ENCODE measurements around the gene PINK1. TPM values are rescaled to one million over a fixed set of nuclear protein-coding genes. Genes with fewer than 3 reads are reported as not detected.
"Not testable (repeated sequence)": the region's sequence is repeated elsewhere in the genome, so short reads cannot be mapped to it uniquely, and the experiment has no call there.

The PINK1 gene
- total RNA-seq, 1 experiment from 2014 or later: 44.6 TPM

DNA sequence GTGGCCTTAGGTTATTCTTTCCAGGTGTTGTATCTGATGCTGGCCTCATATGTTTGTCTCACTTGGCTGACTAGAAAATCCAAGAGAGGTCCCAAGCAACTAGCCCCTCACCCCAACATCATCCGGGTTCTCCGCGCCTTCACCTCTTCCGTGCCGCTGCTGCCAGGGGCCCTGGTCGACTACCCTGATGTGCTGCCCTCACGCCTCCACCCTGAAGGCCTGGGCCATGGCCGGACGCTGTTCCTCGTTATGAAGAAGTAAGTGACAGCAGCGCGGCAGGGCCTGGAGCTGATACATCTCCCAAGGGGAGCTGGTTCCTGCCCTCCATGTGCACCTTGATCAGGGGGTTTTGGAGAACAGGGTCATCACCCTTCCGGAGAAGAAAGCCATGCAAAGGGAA is 11.2 kb downstream of the PINK1 start:
- DNase-seq (ENCODE audit: low read depth): no peak

DNA sequence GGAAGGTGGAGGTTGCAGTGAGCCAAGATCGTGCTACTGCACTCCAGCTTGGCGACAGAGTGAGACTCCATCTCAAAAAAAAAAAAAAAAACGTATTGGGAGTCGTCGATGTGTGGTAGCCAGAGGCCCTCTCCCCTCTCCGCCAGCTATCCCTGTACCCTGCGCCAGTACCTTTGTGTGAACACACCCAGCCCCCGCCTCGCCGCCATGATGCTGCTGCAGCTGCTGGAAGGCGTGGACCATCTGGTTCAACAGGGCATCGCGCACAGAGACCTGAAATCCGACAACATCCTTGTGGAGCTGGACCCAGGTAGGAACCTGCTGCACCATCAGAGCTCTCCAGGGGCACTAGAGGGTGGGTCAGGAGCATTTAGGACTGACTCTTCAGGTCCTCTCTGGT is 12.2 kb downstream of the PINK1 start:
- DNase-seq (ENCODE audit: low read depth): no peak

DNA sequence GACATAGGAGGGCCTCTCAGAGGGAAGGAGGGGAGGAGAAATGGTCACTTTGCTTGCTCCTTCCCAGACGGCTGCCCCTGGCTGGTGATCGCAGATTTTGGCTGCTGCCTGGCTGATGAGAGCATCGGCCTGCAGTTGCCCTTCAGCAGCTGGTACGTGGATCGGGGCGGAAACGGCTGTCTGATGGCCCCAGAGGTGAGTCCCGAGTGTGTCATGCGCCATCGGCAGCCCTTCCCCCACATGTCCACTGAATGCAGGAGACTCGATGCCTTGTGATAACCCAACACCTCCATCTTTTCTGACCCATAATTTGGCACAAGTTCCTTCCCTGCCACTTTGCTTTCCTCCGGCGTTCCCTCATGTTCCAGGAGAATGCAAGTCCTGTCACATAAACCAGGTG is 15.2 kb downstream of the PINK1 start:
- no peak for DNase-seq (ENCODE audit: low read depth)

DNA sequence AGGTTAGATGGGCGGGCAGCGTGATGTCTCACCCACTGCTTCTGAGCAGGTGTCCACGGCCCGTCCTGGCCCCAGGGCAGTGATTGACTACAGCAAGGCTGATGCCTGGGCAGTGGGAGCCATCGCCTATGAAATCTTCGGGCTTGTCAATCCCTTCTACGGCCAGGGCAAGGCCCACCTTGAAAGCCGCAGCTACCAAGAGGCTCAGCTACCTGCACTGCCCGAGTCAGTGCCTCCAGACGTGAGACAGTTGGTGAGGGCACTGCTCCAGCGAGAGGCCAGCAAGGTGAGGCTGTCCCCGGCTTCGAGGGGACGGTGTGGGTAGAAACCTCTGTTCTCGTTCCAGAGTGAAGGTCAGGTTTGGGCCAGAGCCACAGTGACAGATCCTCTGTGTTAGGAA is 15.7 kb downstream of the PINK1 start:
- DNase-seq (ENCODE audit: low read depth): no peak

DNA sequence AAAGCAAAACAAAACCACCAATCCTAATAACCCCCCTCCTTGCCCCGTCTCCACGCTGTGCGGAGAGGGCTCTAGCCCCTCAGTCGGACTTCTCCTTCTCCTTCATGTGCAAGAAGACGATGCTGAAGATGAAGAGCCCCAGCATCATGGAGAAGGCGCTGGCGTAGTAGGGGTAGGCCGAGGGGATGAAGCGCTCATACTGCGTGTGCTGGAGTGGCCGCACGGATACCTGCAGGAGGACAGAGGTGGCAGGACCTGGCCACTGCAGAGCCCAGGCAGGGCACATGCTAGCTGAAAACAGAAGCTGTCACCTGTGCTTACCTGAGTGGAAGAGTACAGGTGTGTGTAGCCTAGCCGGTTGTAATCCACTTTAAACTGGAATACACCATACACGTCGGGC is 19.0 kb downstream of the PINK1 start:
- no peak for DNase-seq (ENCODE audit: low read depth)

DNA sequence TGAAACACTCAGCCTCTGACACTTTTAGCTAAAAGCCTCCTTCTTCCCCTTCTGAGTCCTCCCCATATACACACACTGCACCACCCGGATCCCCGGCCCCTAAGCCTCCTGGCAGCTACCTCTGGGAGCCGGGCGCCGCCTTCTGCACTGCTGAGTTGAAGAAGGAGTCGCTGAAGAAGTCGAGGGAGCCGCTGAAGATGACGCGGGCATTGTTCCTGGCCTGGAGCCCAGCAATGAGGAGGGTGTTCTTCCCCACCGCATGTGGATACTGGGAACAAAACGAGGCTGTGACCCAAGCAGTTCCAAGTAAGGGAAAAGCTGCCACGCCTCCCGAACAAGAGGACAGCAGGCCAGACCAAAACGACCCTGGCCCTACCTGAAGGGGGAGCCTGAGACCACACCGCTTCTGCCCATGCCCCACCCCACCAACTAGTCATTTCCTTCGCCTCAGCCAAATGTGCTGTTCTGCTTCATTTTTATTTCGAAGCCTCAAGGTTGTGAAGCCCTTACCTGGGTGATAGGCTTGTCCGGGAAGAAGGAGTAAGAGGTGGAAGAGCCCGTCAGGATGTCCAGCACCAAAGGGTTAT is 20.9 kb downstream of the PINK1 start:
- no peak for DNase-seq (ENCODE audit: low read depth)

DNA sequence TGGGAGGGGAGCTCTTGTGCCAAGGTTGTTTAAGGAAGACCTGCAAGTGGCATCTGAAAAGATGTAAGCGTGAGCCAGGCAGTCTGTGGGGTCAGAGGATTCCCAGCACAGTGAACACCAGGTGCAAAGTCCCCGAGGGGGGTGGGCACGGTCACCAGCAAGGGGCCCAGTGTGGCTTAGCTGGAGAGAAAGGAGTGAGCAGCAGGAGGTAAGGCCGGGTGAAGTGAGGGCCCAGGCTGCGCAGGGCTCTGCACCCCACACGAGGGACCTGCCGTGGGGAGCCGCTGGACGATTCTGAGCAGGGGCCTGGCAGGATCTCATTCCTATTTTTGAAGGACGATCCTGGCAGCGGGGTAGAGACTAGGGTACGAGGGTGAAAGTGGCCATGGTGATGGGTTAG is 23.8 kb downstream of the PINK1 start:
- no peak for DNase-seq (ENCODE audit: low read depth)

DNA sequence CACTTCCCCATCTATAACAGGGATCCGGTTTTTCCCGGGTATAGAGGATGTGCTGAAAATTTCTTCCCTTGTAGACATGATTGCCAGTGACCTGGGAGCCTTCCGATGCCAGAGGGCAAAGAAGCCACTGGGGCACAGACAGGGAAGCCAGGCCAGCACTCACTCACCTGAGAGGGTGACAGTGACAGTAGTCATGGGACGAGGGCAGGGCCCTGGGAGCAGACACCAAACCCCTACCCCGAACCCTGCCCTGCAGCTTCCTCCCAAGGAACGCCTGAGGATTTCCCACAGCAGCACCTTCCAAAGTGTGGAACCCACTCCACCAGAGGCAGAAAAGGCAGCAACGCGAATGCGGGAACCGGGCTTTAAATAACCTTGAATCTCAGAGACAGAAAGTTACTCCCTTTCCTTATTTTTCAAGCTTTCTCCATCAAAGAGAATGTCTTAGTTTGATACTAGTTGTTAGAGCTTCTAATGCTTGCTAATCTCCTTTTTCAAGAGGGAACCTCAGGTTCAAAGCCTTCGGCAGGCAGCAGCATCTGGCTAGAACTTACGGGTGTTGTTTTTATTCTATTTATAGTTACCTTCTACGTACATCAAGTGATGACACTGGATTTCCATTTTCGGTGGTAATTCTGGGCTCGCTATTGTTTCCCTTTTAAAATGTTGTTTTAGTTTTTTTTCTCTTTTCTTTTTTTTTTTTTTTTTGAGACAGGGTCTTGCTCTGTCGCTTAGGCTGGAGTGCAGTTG is 25.1 kb downstream of the PINK1 start:
- DNase-seq (ENCODE audit: low read depth): no peak

DNA sequence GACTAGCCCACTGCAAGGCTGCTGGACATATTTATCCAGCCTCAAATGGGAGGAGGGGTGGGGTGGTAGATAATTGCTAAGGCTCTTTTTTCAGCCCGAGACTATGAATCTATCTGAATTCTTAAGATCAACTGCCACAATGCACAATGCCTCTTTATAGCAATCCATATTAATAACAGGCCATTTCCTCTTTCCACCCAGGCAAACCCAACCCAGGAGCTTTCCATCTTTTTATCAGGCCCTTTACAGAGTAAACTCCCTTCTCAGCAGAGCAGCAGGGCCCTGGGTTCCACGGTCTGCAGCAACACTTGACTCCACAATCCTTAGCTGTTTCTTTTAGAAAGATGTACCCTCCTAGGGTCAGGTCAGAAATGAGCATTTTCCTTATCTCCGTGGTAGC is 27.1 kb downstream of the PINK1 start:
- no peak for DNase-seq (ENCODE audit: low read depth)

DNA sequence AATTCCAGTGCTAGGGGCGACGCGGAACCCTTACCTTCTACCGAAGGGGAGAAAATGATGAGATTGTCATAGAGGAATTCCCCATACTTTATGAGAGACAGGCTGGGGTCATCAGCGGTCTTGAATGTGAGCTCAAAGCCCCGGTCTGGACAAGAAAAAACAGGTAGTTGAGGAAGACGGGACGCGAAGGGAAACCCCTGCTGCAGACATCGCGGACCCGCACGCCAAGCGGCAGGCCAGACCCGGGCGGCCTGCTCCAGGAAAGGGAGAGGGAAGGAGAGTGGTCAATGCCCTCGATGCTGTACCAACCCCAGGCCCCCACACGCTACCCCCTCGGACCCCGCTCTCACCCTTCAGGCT is 27.6 kb downstream of the PINK1 start:
- DNase-seq (ENCODE audit: low read depth): no peak

DNA sequence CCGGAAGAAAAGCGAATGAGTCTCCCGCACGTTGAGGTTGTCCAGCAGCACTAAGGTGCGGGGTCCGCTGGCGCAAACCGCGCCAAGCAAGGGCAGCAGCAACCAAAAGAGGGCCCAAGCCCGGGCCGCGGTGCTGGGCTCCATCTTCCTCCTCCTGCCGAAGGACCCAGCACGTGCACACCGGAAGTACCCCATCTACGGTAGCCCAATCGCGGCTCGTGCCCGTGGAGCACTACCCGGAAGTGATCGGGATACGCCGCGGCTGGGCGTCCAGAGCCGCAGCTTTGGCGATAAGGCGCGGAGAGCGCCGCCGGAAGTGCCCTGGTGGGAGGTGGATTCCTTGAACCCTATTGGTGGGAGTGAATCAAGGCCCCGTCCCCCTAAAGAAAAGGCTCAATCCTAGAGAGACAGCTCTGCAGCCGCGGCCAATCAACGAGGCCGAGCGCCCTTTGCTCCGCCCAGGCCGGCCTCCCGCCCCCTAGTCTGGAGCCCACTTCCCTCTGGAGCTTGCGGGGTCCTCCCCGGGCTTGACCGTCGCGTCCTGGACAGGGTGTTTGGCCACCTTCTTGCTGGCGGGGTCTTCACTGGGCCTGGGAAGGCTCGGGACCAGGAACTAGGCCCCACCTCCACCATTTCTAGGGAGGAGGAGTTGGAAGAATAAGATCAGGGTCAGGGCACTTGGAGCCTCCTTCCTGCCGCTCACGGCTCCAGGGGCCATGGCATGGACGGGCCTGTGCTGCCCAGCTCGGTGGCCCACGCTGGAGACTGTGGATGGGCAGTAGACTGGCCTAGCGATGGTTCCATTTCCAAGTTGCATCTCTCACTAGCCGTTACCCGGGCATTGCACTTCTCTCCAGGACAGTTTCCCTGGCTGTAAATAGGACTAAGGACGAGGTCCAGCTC is 28.2 kb downstream of the PINK1 start, which contains the start of gene DDOST:
Gene DDOST (minus strand): TSS at position 163 of the 903 bp plus-strand sequence. CDS start 19 bp downstream, at position 144.
- DNase-seq (ENCODE audit: low read depth): peak; percentile 99

DNA sequence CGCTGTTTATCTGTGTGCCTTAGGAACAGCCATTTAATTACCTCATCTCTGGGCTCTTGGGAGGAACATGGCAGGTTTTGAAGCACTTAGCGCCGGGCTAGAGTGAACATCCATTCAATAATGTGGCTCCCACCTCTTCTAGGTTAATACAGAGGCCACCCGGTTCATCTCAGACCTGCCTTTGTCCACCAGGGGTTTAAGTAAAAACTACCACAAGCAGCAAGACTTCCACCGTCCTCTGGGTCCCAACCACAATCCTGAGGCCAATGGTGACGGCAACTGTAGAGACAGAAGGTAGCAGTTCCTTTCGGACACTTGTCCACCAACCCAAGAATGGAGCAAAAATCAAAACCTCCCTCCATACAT is 28.8 kb downstream of the PINK1 start:
- DNase-seq (ENCODE audit: low read depth): no peak

DNA sequence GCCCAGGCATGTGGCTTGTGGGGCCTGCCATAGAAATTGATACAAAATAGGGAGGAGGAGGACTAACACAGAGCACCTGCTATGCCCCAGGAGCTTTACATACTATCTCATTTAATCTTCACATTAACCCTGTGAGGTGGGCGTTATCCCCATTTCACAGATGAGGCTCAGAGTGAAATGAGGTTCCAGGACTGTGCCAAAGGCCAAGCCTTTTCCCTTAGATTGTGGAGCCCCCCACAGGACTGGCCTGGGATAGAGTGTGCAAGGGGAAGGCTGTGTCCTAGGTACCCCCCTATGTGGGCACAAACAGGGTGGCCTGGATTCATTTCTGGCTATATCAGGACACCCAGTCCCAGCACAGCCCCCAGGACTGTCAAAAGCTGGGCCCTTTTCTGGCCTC is 30.1 kb downstream of the PINK1 start:
- DNase-seq (ENCODE audit: low read depth): no peak

DNA sequence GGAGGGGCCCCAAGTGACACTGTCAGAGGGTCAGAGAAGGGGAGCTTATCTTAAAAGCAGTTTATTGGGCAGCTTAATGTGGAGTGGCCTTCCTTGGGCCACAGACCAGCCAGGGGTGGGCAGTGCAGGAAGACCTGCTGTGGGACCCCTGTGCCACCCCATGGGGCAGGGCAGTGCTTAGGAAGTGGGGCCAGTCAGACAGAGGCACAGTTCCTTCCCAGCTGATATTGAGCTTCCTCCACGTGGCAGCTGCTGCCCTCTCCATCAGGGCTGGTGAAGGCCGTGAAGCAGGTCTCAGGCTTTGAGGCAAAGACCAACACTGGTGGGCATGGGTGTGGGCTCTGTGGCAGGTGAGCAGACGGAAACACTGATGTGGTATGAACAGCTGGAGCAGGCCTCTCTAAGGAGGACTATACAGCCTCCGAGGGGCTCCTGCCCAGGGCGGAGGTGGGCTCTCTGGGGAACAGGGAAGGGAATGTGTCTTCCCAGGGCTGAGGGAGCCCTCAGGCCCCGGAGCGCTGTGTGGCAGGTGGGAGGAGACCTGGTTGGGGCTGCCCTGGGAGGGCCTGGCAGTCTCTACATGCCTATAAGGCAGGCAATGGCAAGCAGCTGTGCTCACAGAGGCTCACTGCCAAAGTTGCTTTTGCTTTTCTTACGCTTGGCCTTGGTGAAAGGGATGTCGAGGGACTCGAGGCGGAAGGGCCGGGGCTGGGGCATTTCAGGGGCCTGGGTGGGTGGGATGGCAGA is 30.9 kb downstream of the PINK1 start:
- no peak for DNase-seq (ENCODE audit: low read depth)

DNA sequence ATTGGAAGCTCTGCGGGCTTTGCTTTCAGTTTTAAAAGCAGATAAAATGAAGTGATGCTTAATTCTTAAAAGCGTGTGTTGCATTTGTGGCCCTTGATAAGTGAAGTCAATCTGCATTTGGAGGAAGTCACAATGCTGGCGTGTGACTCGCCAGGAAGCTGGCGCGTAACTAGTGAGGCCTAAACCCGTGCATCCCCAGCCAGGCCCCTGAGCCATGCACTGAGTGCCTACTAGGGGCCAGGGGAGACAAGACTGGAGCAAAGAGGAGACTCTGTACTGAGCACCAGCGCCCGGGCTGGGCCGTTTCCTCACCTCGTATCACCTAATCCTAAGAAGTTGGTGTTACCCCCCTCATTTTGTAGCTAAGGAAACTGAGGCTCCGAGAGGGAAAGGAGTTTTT is 32.5 kb downstream of the PINK1 start:
- DNase-seq (ENCODE audit: low read depth): no peak

DNA sequence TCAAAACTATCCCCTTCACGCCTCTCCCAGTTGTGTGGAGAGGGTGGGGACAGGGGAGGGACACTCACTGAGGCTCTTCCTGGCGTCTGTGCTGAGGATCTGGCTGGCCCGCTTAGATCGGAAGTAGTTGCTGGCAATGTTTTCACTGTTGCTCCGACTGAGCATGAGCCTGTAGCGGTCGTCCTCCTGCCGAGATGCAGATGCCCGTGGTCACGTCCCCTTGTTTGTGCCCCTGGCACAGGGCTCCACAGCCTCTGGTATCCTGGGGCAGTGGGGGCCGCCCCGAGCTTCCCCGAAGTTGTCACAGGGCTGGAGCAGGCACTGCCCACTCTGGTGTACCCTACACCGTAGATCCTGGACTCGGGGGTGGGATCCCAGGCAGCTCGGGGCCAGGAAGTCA is 32.9 kb downstream of the PINK1 start:
- DNase-seq (ENCODE audit: low read depth): no peak

DNA sequence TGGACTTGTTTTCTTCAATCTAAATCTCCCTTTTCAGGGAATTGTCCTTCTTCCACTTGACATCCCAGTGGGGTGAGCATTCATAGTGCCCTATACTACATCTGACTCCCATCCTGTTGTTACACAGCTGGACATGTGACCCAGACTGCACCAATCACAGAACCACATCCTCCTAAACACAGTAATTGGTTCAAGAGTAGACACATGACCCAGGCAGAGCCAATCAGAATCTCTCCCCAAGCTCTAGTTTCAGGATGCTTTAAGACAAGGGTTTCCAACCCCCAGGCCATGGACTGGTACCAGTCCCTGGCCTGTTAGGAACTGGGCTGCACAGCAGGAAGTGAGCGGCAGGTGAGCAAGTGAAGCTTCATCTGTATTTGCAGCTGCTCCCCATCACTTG is 33.5 kb downstream of the PINK1 start:
- peak; percentile 63 for DNase-seq (ENCODE audit: low read depth)

DNA sequence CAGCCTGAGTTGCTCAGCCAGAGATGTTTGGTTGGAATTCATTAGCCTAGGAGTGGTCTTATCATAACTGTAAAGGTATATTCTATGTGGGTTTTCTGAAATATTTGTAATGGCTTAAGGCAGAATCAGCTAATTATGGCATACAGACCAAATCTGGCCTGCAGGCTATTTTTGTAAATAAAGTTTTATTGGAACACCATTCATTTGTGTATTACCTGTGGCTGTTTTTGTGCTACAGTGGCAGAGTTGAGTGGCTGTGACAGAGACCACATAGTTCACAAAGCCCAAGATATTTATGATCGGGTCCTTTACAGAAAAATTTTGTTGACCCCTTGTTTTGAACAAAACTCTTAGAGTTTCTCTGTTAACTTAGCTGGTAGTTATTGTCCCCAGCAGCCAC is 35.3 kb downstream of the PINK1 start:
- no peak for DNase-seq (ENCODE audit: low read depth)

DNA sequence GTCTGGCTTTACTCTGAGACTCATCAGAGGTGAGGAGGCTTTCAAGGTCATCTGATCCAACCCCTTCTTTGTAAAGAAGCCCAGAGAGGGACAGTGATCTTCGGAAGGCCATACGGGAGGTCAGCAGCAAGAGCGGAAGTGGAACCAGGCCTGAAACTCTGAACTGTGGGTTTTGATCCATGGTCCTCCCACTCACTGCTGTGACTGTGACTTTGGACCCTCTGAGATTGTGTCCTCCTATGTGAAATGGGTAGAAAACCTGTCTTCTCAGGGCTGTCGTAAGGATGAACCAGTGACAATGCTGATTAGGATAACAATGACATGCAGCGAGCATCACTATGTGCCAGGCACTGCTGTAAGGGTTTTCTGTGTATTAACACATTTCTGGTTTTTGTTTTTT is 37.7 kb downstream of the PINK1 start:
- no peak for DNase-seq (ENCODE audit: low read depth)

DNA sequence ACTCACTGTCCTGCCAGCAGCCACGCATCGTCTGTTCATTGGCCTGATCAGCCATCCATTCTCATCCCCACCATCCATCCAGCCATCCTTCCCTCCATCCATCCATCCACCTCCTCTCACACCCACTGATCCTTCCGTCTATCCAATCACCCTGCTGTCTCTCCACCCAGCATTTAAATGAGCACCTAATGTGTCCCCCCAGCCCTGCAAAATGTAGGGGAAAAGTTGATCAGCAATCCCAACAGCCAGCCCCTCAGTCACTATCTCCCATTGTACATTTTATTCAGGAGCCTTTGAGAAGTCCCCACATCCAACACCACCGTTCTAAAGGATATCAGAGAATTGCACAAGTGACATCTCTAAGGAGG is 39.0 kb downstream of the PINK1 start:
- no peak for DNase-seq (ENCODE audit: low read depth)

DNA sequence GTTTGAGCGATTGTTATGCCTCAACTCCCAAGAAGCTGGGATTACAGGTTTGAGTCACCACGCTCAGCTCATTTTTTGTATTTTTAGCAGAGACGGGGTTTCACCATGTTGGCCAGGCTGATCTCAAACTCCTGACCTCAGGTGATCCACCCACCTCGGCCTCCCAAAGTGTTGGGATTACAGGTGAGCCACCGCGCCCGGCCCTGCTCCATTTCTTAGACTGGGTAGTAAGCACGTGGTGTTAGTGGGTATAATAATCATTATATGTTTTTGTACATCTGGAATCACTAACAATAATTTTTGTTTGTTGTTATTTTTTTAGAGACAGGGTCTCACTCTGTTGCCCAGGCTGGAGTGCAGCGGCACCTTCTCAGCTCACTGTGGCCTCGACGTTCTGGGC is 40.4 kb downstream of the PINK1 start:
- DNase-seq (ENCODE audit: low read depth): not testable (repeated sequence)

DNA sequence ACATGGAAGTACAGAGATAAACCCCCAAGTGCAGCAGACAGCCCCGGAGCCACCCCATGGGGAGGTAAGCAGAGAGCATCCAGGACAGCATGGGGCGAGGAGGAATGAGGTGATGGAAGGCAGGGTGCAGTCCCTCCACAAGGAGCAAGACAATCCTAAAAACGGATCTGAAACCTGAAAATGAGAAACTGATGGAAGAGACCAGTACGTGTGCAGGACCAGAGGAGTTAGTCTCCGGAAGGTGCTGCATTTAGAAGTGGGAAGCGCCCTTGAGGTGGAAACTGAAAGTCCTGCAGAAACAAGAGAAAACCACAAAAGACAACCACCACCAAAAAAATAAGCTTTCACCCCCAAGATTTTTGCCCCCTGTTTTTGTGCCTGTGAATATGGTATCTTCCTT is 45.3 kb downstream of the PINK1 start:
- DNase-seq (ENCODE audit: low read depth): no peak
